K562 (cell line): ENCODE data around the gene SLC16A5. TPM values are rescaled to one million over a fixed set of nuclear protein-coding genes. Genes with fewer than 3 reads are reported as not detected.

Experiments
- ARID3A ChIP-seq: IDR thresholded peaks from 2 replicates; pipeline ENCODE4 v1.6.1; 2012; ENCODE audit warnings: low read depth, low read length, improper control_type of control experiment, borderline replicate concordance
- ATF4 ChIP-seq: fragments of 450-650 bp; formaldehyde crosslinking; IDR thresholded peaks from 2 replicates; pipeline ENCODE4 v1.4.0; 2022; ENCODE audit warnings: mild to moderate bottlenecking, moderate library complexity
- CBFB ChIP-seq: sonication (generic); formaldehyde crosslinking; IDR thresholded peaks from 2 replicates; pipeline ENCODE4 v1.4.0; 2020; ENCODE audit warnings: mild to moderate bottlenecking, missing genetic modification reagents
- CEBPG ChIP-seq, 3 experiments: fragments of 200-800 bp in 1 of 3; sonication (Bioruptor generic) in 1 of 3; sonication (generic) in 1 of 3; formaldehyde crosslinking in 1 of 3; IDR thresholded peaks in 2 of 3; conservative IDR thresholded peaks in 1 of 3; 2 replicates each; pipeline versions ENCODE4 v1.6.1 to v1.8.0; 2016 to 2022; ENCODE audit warnings: missing compliant biosample characterization in 2 of 3, missing genetic modification characterization in 2 of 3, mild to moderate bottlenecking in 1 of 3, missing genetic modification reagents in 1 of 3
- FOXA1 ChIP-seq: fragments of 450-650 bp; IDR thresholded peaks from 2 replicates; pipeline ENCODE4 v1.6.1; 2016; ENCODE audit warnings: mild to moderate bottlenecking, borderline replicate concordance
- GABPA ChIP-seq: fragments of 200-800 bp; sonication (Bioruptor generic); conservative IDR thresholded peaks from 2 replicates; pipeline ENCODE4 v1.6.1; 2016; ENCODE audit warnings: low read depth, missing genetic modification characterization, missing compliant biosample characterization
- GABPB1 ChIP-seq: sonication (generic); formaldehyde crosslinking; IDR thresholded peaks from 2 replicates; pipeline ENCODE4 v1.8.0; 2022; ENCODE audit warnings: mild to moderate bottlenecking, missing genetic modification reagents
- GMEB1 ChIP-seq: fragments of 250-450 bp; sonication (Bioruptor Pico); IDR thresholded peaks from 2 replicates; pipeline ENCODE4 v1.4.0; 2020; ENCODE audit warnings: mild to moderate bottlenecking
- HDAC1 ChIP-seq, 2 experiments: fragments of 450-650 bp; IDR thresholded peaks; 2 replicates each; pipeline ENCODE4 v1.6.1; 2016 to 2017; ENCODE audit warnings: inconsistent platforms in 1 of 2, mild to moderate bottlenecking in 1 of 2, moderate library complexity in 1 of 2
- IRF9 ChIP-seq: fragments of 450-650 bp; IDR thresholded peaks from 2 replicates; pipeline ENCODE4 v1.6.1; 2016; ENCODE audit warnings: missing biosample characterization, missing genetic modification characterization
- MCM2 ChIP-seq: fragments of 450-650 bp; IDR thresholded peaks from 2 replicates; pipeline ENCODE4 v1.6.1; 2017; ENCODE audit warnings: low read depth, mild to moderate bottlenecking
- NFIX ChIP-seq: fragments of 250-450 bp; sonication (Bioruptor Pico); IDR thresholded peaks from 2 replicates; pipeline ENCODE4 v1.4.0; 2020; ENCODE audit warnings: low read depth, mild to moderate bottlenecking, moderate library complexity
- RBBP5 ChIP-seq: fragments of 200-600 bp; sonication (generic); IDR thresholded peaks from 2 replicates; pipeline ENCODE4 v1.6.1; 2012; ENCODE audit warnings: borderline replicate concordance, mild to moderate bottlenecking, low read length, control low read depth, inconsistent platforms; ENCODE audit not compliant: insufficient read depth, poor library complexity, severe bottlenecking
- SIRT6 ChIP-seq: IDR thresholded peaks from one replicate; pipeline ENCODE4 v1.6.1; 2012; ENCODE audit warnings: low read depth, mild to moderate bottlenecking, control low read depth, inconsistent platforms, low read length, moderate library complexity
- SRSF1 ChIP-seq: fragments of 200-400 bp; formaldehyde crosslinking; IDR thresholded peaks from 2 replicates; pipeline ENCODE4 v1.6.1; 2017; ENCODE audit warnings: mild to moderate bottlenecking, low read depth, low read length, moderate library complexity
- TCF15 ChIP-seq: fragments of 250-450 bp; sonication (Bioruptor Pico); IDR thresholded peaks from 2 replicates; pipeline ENCODE4 v1.8.0; 2022; ENCODE audit warnings: moderate library complexity, mild to moderate bottlenecking, inconsistent platforms
- YY1 ChIP-seq, 3 experiments: IDR thresholded peaks; 2 replicates each; pipeline ENCODE4 v1.6.1; 2011; ENCODE audit warnings: low read length in 2 of 3, mild to moderate bottlenecking in 2 of 3, moderate library complexity in 2 of 3, borderline replicate concordance in 1 of 3, control low read depth in 1 of 3, low read depth in 1 of 3; ENCODE audit not compliant: insufficient read depth in 3 of 3, insufficient replicate concordance in 2 of 3, control insufficient read depth in 1 of 3, insufficient read length in 1 of 3; ENCODE audit errors: extremely low read depth in 1 of 3
- ZFP36 ChIP-seq: fragments of 150-350 bp; IDR thresholded peaks from 2 replicates; pipeline ENCODE4 v1.6.1; 2018; ENCODE audit warnings: low read length, low read depth; ENCODE audit not compliant: partially characterized antibody
- ZNF239 ChIP-seq: fragments of 250-450 bp; sonication (Bioruptor Pico); IDR thresholded peaks from 2 replicates; pipeline ENCODE4 v1.4.0; 2020; ENCODE audit warnings: mild to moderate bottlenecking
- ZNF436 ChIP-seq: fragments of 250-450, 450-650 bp; sonication (Bioruptor Pico); formaldehyde crosslinking; IDR thresholded peaks from 2 replicates; pipeline ENCODE4 v1.7.0; 2020; ENCODE audit warnings: mild to moderate bottlenecking
- polyA plus RNA-seq, 8 experiments: library from polyadenylated mRNA; depleted of rRNA in 4 of 8; stranded (reverse) in 5 of 8; unstranded in 3 of 8; fragments of >200 nt; fragmentation: Nextera tagmentation in 2 of 8; fragmentation: Illumina TruSeq in 1 of 8; extraction: Ambion mirVana in 2 of 8; extraction: Trizol in 1 of 8; gene quantifications; 2 replicates each; pipeline versions ENCODE4 v1.2.1 to v1.2.3, GENCODE V29; 2011 to 2014; ENCODE audit warnings: inconsistent platforms in 1 of 8, missing spikeins in 1 of 8
- total RNA-seq, 7 experiments: library from RNA; depleted of rRNA in 6 of 7; stranded (reverse); fragments of >200 nt in 6 of 7; fragmentation: Illumina TruSeq in 2 of 7; extraction: Trizol in 2 of 7; gene quantifications; 2 replicates each; pipeline versions ENCODE4 v1.2.1 to v1.2.3, GENCODE V29; 2011 to 2021; ENCODE audit warnings: low replicate concordance in 1 of 7

SLC16A5 gene
- total and polyA plus RNA-seq, 9 of the 15 experiments (the other 6 are each of a cell fraction or from before 2014, with no cell fraction given): 0.06 to 2.6 (median 0.91) TPM

- TF ChIP-seq ATF4 (CRISPR knock-in tag) (0 out of 2 replicates have a peak, but pooled peaks have one; percentile 8), IRF9 (no peak), CBFB (CRISPR knock-in tag) (no peak), SIRT6 (no peak), ARID3A (no peak), ZNF436 (CRISPR knock-in tag) (no peak), GABPB1 (CRISPR knock-in tag) (no peak), FOXA1 (no peak), ZNF239 (no peak), TCF15 (no peak), RBBP5 (no peak), CEBPG (CRISPR knock-in tag; IDR thresholded peaks at IDR 0.05) (no peak), CEBPG (tag; conservative IDR thresholded peaks at IDR 0.05 in 1 of 2, IDR thresholded peaks at IDR 0.05 in 1 of 2) (no peak; a peak in 2 of 4 replicates), ZFP36 (no peak), GMEB1 (CRISPR knock-in tag) (no peak), YY1 (IDR thresholded peaks at IDR 0.05; ENCODE audit: borderline replicate concordance in 1 of 3, control insufficient read depth in 1 of 3, extremely low read depth in 1 of 3, insufficient read depth in 3 of 3, insufficient read length in 1 of 3, insufficient replicate concordance in 2 of 3, low read depth in 1 of 3, low read length in 2 of 3) (peak in 1 of 3 experiments; percentile 39), HDAC1 (IDR thresholded peaks at IDR 0.05) (no peak), SRSF1 (no peak), NFIX (CRISPR knock-in tag) (no peak), MCM2 (no peak), GABPA (tag) (peak; percentile 55)
These were observed at the start of gene SLC16A5 (continued) for GRCh38 chr17:75087558-75088453.
